ENCODE data around the gene ADGRF4.

- TF ChIP-seq CTCF (conservative IDR thresholded peaks at IDR 0.05 in 1 of 2, IDR thresholded peaks at IDR 0.05 in 1 of 2; ENCODE audit: extremely low read depth in 1 of 2, insufficient read depth in 1 of 2, low read depth in 1 of 2, low read length in 2 of 2) = no peak
- no peak for TF ChIP-seq EZH2 (IDR thresholded peaks at IDR 0.05; ENCODE audit: borderline replicate concordance, low read length)
Measured at GRCh38 chr6:47663462-47664216, 34.7 kb upstream of the ADGRF4 start.
